Heart left ventricle (tissue), 13 donors: Measurements from ENCODE around the gene WWOX.

ENCODE experiments used
- POLR2A ChIP-seq, 2 donors: fragments of 450-650 bp; IDR thresholded peaks; one replicate each; pipeline ENCODE4 v1.6.1; 2017; ENCODE audit warnings: antibody characterized with exemption in 2 of 2, mild to moderate bottlenecking in 2 of 2, moderate library complexity in 2 of 2
- TF ChIP-seq, protein P1 (sequence below), 12 donors: fragments of 200-600 bp; sonication (generic) in 4 of 12; IDR thresholded peaks; one replicate each; pipeline versions ENCODE4 v1.5.0 to v1.8.0; 2018 to 2022; ENCODE audit warnings: antibody characterized with exemption in 12 of 12, mild to moderate bottlenecking in 5 of 12
- donor health status: ischemic (EF 13 %, LVEDD 7.1; RV severe dilation, severe dysfunction).
- donor health status: DM: no; HTN: yes; CAD: no.
- donor health status: DM: no; HTN: no; CAD: no.
- donor health status: ischemic (EF 25% LVEDD 6.9; RV normal size, moderate dysfunction).
- donor health status: ischemic (EF 25% LVEDD 5.7; RV mildly dilated, moderate dysfunction).
- donor health status: ischemic (EF 35%, LVEDD 5.7; RV mildly dilated, moderate dysfunction).
- donor health status: nonischemic (EF 11% LVEDD 7.7; RV severe dilation, severe dysfunction).
- donor health status: DM: yes; HTN: yes; CAD: no.
- donor health status: PGD.
- donor health status: ischemic (EF 29% LVEDD 5.4; RV normal size, mild dysfunction).
- donor health status: nonischemic (EF 23%, LVEDD 6.1; RV moderate dilation, normal function).

DNA sequence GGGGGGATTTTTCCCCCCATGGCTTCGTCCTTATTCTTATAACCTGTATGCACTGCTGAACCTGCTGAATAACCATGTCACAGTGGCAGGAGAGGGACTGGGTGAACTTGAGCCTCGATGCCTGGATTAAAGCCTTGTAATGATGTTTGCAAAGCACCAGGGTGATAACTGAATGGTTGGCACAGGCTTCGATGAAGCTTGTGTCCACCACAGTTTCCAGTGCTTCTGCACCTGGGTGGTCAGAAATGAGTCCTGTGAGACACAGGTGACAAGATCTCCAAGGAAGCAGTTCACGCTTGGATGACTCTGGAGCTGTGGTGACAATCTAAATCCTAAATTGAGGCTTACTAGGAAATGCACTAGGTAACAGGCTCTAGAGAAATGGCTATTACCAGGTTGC is 771.8 kb downstream of the WWOX start:
- TF ChIP-seq, protein P1, sequence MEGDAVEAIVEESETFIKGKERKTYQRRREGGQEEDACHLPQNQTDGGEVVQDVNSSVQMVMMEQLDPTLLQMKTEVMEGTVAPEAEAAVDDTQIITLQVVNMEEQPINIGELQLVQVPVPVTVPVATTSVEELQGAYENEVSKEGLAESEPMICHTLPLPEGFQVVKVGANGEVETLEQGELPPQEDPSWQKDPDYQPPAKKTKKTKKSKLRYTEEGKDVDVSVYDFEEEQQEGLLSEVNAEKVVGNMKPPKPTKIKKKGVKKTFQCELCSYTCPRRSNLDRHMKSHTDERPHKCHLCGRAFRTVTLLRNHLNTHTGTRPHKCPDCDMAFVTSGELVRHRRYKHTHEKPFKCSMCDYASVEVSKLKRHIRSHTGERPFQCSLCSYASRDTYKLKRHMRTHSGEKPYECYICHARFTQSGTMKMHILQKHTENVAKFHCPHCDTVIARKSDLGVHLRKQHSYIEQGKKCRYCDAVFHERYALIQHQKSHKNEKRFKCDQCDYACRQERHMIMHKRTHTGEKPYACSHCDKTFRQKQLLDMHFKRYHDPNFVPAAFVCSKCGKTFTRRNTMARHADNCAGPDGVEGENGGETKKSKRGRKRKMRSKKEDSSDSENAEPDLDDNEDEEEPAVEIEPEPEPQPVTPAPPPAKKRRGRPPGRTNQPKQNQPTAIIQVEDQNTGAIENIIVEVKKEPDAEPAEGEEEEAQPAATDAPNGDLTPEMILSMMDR (IDR thresholded peaks at IDR 0.05), result no peak
- no peak for TF ChIP-seq POLR2A (IDR thresholded peaks at IDR 0.05)
